Adrenal gland (tissue), 5 donors: ENCODE results near the gene ZNF862.

Experiments used
- CTCF ChIP-seq, 6 experiments: fragments of 450-650 bp in 4 of 6; fragments of 200-600 bp in 2 of 6; sonication (generic) in 1 of 6; IDR thresholded peaks; 1 replicate in 5 of 6; 2 replicates in 1 of 6; pipeline versions ENCODE4 v1.5.1 to v1.8.0; 2016 to 2021; ENCODE audit warnings: antibody characterized with exemption in 6 of 6, mild to moderate bottlenecking in 2 of 6, moderate library complexity in 1 of 6
- POLR2A ChIP-seq, 2 donors: fragments of 450-650 bp; IDR thresholded peaks; one replicate each; pipeline ENCODE4 v1.6.1; 2017; ENCODE audit warnings: antibody characterized with exemption in 2 of 2, mild to moderate bottlenecking in 2 of 2, moderate library complexity in 1 of 2
- donor health status: DM: no; HTN: no; CAD: no.

- TF ChIP-seq CTCF (IDR thresholded peaks at IDR 0.05) (no peak), POLR2A (IDR thresholded peaks at IDR 0.05) (no peak)
These were observed 7.2 kb downstream of the ZNF862 start for GRCh38 chr7:149845257-149845980.
